Inferior parietal cortex (tissue), 1 donor: Measurements from ENCODE around the gene NYNRIN.

ENCODE experiments used
- DNase-seq: peaks from one replicate; pipeline ENCODE4 v3.0.0-alpha.2; 2016; ENCODE audit errors: extremely low spot score

NYNRIN gene

GRCh38 chr14:24456980-24457379 lies 58.2 kb downstream of the NYNRIN start:
- no peak for DNase-seq

DNA sequence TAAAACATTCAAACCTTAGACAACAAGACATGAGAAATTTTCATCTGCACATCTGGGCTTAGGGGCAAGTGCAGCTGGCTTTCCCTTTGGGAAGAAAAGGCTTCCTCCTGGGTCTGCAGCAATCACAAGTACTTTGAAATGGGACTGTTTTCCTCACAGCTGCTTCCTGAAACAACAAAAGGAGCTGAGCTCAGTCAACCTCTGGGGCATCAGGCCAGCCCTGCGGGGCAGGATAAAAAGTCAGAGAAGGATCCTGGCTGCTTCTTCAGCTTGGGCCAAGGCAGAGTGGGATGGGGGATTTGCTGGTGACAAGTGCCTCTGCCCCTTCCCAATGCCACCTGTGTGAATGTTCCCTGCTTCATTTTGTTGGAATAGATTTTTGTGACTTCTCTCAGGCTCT lies 59.9 kb downstream of the NYNRIN start:
- DNase-seq, result no peak

DNA sequence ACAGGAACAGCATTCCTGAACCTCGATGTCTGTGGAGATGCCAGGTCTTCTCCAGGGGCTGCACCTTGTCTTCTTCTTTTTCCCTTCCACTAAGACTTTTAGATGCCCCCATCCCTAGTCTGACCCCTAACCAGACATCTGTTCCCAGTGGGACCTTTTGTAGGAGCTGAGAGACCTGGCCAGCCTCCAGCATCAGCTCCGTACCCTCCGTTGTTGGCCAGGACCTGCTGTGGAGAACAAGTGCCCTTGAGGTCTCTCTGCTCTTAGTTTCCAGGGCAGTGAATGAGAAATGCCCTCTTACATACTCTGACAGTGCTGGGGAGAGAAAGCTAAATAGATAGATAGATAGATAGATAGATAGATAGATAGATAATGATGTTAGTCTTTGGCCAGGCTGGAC lies 60.5 kb downstream of the NYNRIN start:
- no peak for DNase-seq

DNA sequence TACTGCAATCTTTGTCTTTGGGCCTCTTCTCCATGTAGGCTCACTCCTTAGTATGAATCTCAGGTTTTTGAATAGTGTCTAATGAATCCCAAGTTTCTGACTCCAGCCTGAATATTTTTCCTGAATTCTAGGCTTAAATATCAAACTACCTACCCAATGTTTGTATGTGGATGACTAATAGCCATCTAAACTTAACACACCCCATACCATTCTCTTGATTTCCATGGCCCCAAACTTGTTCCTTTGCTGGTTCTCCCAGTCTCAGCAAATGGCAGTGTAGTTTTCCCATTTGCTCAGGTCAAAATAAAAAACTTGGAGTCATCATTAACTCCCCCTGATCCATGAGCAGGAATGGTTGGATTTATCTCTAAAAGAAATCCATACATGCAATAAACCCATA lies 62.5 kb downstream of the NYNRIN start:
- no peak for DNase-seq

- no peak for DNase-seq
Measured at GRCh38 chr14:24463017-24463883, 64.4 kb downstream of the NYNRIN start.

- no peak for DNase-seq
Measured at GRCh38 chr14:24463884-24464785, 65.3 kb downstream of the NYNRIN start.

GRCh38 chr14:24465368-24465767 lies 66.6 kb downstream of the NYNRIN start:
- no peak for DNase-seq

GRCh38 chr14:24465805-24466204 lies 67.0 kb downstream of the NYNRIN start:
- DNase-seq, result no peak
